Natural killer cell (primary cell): ENCODE measurements around the gene C2CD3. TPM values are rescaled to one million over a fixed set of nuclear protein-coding genes. Genes with fewer than 3 reads are reported as not detected.

Experiments used
- ATAC-seq, 3 donors: fragments of 150-1000 bp in 2 of 3; fragments of 200-7000 bp in 1 of 3; cut with Tn5 transposase; 1 replicate in 1 of 3; 2 replicates in 2 of 3; pipeline ENCODE4 v1.10.0; 2021; ENCODE audit warnings: mild to moderate bottlenecking in 2 of 3, moderate library complexity in 2 of 3
- DNase-seq, 2 donors: peaks; one replicate each; pipeline versions ENCODE4 v3.0.0 to v3.0.0-alpha.2; 2013 to 2021; ENCODE audit warnings: mixed read lengths in 1 of 2
- H3K27ac ChIP-seq: one replicate; pipeline ENCODE4 v1.5.1; 2013; ENCODE audit warnings: mild to moderate bottlenecking, low read length
- H3K27me3 ChIP-seq: one replicate; pipeline ENCODE4 v1.6.1; 2013; ENCODE audit warnings: low read length; ENCODE audit not compliant: control insufficient read depth, insufficient read depth
- H3K36me3 ChIP-seq: one replicate; pipeline ENCODE4 v1.6.1; 2013; ENCODE audit warnings: low read length; ENCODE audit not compliant: control insufficient read depth, insufficient read depth
- H3K4me1 ChIP-seq: one replicate; pipeline ENCODE4 v1.6.1; 2013; ENCODE audit warnings: low read length; ENCODE audit not compliant: control insufficient read depth, insufficient read depth
- H3K4me3 ChIP-seq: one replicate; pipeline ENCODE4 v1.5.1; 2013; ENCODE audit warnings: low read length
- H3K9me3 ChIP-seq: one replicate; pipeline ENCODE4 v1.6.1; 2013; ENCODE audit warnings: low read length; ENCODE audit not compliant: control insufficient read depth, insufficient read depth
- H3K27ac Mint-ChIP-seq, 2 donors: one replicate each; pipeline ENCODE4 v1.8.0; 2022; ENCODE audit warnings: mild to moderate bottlenecking in 2 of 2, mixed read lengths in 2 of 2, moderate library complexity in 1 of 2
- H3K27me3 Mint-ChIP-seq, 2 donors: one replicate each; pipeline ENCODE4 v1.8.0; 2022; ENCODE audit warnings: low read depth in 2 of 2, mixed read lengths in 2 of 2
- H3K36me3 Mint-ChIP-seq: one replicate; pipeline ENCODE4 v1.8.0; 2022; ENCODE audit warnings: mixed read lengths
- H3K4me1 Mint-ChIP-seq, 2 donors: one replicate each; pipeline ENCODE4 v1.8.0; 2022; ENCODE audit warnings: mixed read lengths in 2 of 2
- H3K4me3 Mint-ChIP-seq: one replicate; pipeline ENCODE4 v1.8.0; 2022; ENCODE audit warnings: mild to moderate bottlenecking, moderate library complexity, mixed read lengths
- H3K9me3 Mint-ChIP-seq, 2 donors: one replicate each; pipeline ENCODE4 v1.8.0; 2022; ENCODE audit warnings: mixed read lengths in 2 of 2
- WGBS: methylation state at CpG from one replicate; pipeline ENCODE4 v1.1.7; 2013; ENCODE audit warnings: missing lambda C conversion rate; ENCODE audit not compliant: insufficient coverage; 5-methylcytosine and 5-hydroxymethylcytosine counted together
- intact Hi-C: fragments of 100-400 bp; cut with micrococcal nuclease; formaldehyde crosslinking; loops from one replicate; pipeline ENCODE4 v1.14.2; 2022
- total RNA-seq, 4 donors: library from RNA; stranded (reverse); fragments of 120-200 nt in 1 of 4; gene quantifications; one replicate each; pipeline versions ENCODE4 v1.2.3 to v1.2.4, GENCODE V29; 2013 to 2022
- TF ChIP-seq, protein P1 (sequence below): fragments of 200-600 bp; IDR thresholded peaks from one replicate; pipeline ENCODE4 v1.8.0; 2022; ENCODE audit warnings: antibody characterized with exemption

C2CD3 gene
- total RNA-seq, 3 donors from 2014 or later (not counting 1 experiment from before 2014, with no cell fraction given), result 55.0 to 67.6 (median 58.1) TPM

DNA sequence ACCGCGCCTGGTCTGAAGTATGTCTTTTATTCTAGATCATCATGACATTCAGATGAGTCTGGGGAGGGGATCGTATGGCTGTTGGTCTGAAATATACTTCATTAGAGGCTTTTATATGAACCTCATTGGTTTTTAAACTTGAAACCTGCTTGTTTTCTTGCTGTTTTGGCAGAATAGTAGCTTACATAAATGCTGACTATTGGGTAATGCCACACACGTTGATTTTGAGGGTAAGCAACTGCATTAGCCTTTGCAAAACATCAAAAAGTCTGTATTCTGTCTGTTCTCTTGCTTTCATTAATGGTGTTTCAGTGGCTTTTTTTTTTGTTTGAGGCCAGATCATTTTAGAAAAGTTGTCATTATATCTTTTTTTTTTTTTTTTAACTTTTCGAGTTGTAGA is 14.5 kb upstream of the C2CD3 start:
- H3K27me3 ChIP-seq, result no peaks in the 10 kb centered on the region
- no peak overlapping the region for H3K4me3 ChIP-seq
- TF ChIP-seq, protein P1, sequence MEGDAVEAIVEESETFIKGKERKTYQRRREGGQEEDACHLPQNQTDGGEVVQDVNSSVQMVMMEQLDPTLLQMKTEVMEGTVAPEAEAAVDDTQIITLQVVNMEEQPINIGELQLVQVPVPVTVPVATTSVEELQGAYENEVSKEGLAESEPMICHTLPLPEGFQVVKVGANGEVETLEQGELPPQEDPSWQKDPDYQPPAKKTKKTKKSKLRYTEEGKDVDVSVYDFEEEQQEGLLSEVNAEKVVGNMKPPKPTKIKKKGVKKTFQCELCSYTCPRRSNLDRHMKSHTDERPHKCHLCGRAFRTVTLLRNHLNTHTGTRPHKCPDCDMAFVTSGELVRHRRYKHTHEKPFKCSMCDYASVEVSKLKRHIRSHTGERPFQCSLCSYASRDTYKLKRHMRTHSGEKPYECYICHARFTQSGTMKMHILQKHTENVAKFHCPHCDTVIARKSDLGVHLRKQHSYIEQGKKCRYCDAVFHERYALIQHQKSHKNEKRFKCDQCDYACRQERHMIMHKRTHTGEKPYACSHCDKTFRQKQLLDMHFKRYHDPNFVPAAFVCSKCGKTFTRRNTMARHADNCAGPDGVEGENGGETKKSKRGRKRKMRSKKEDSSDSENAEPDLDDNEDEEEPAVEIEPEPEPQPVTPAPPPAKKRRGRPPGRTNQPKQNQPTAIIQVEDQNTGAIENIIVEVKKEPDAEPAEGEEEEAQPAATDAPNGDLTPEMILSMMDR, result no peak
- WGBS, result 87% methylated on average over 4 of the region's 5 CpGs
- no peaks in the 10 kb centered on the region for H3K36me3 ChIP-seq
- no peak for ATAC-seq
- intact Hi-C loops, result no loop called here
- no peaks in the 10 kb centered on the region for H3K4me1 ChIP-seq
- no peak overlapping the region for H3K27ac Mint-ChIP-seq
- H3K9me3 Mint-ChIP-seq, result peaks cover 0 to under 1% of the 10 kb centered on the region in 2 donors
- no peaks in the 10 kb centered on the region for H3K9me3 ChIP-seq
- H3K4me3 Mint-ChIP-seq, result no peak overlapping the region
- H3K27me3 Mint-ChIP-seq, result no peaks in the 10 kb centered on the region
- peaks cover 9 to 10% of the 10 kb centered on the region in 2 donors for H3K4me1 Mint-ChIP-seq
- H3K27ac ChIP-seq, result no peak overlapping the region
- peaks cover 3% of the 10 kb centered on the region for H3K36me3 Mint-ChIP-seq
- DNase-seq, result no peak

DNA sequence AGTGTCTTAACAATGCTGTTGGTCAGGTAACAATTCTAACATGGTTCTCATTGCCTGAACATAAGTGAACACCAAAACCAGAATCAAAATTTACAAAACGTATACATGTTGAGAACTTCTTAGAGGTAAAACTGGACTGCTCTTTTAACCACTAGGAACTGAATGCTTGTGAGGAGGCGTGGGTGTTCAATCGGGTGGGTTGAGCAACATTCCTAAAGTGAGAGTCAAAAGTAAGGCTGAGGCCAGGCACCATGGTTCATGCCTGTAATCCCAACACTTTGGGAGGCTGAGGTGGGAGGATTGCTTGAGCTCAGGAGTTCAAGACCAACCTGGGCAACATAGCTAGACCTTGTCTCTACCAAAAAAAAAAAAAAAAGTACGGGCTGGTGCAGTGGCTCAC is 11.8 kb upstream of the C2CD3 start:
- no peaks in the 10 kb centered on the region for H3K36me3 Mint-ChIP-seq
- Histone ChIP-seq H3K27ac (no peak overlapping the region), H3K4me1 (no peaks in the 10 kb centered on the region), H3K4me3 (no peak overlapping the region), H3K27me3 (no peaks in the 10 kb centered on the region), H3K36me3 (no peaks in the 10 kb centered on the region), H3K9me3 (no peaks in the 10 kb centered on the region)
- TF ChIP-seq, protein P1, result no peak
- no peak overlapping the region for H3K27ac Mint-ChIP-seq
- peaks cover 9 to 16% of the 10 kb centered on the region in 2 donors for H3K4me1 Mint-ChIP-seq
- H3K27me3 Mint-ChIP-seq, result no peaks in the 10 kb centered on the region
- no peaks in the 10 kb centered on the region for H3K9me3 Mint-ChIP-seq
- no peak for DNase-seq
- ATAC-seq, result no peak
- intact Hi-C loops, result no loop called here
- no peak overlapping the region for H3K4me3 Mint-ChIP-seq
- WGBS, result 92% methylated on average over 4 of the region's 4 CpGs

DNA sequence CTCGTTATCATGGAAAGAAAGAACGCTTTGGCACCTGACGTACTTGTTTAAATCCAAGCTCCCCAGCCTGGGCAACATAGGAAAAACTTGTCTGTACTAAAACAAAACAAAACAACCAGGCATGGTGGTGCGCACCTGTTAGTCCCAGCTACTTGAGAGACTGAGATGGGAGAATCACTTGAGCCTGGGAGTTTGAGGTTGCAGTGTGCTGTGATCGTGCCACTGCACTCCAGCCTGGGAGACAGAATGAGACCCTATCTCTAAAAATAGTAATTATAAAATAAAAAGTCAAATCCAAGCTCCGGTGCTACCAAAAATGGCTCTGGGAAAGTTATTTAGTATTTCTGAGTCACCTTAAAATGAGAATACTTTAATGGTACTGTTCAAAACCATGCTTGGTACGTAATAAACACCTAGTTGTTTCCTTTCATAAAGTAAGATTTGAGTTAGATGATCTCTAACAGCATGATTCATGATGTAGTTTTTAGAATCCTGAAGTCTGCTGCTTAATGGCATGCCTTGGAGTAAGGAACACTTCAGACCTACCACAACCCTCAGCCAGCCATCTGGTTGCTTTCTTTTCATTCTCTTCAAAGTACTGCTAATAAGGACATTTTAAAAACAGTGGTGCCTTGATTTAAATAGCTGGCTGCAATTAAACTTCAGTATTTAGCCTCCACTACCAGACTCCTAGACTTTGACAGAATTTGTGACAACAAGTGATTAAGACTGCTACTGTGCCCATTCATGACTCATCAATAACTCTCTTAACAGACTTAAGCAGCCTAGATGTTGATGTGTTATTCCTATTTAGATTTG is 8.6 kb upstream of the C2CD3 start:
- no peak overlapping the region for H3K27ac Mint-ChIP-seq

More for the DNA sequence above, 8.6 kb upstream of the C2CD3 start:
- TF ChIP-seq, protein P1, result no peak
- no peaks in the 10 kb centered on the region for H3K4me1 ChIP-seq
- intact Hi-C loops, result no loop called here
- no peaks in the 10 kb centered on the region for H3K27me3 Mint-ChIP-seq
- H3K4me1 Mint-ChIP-seq, result peaks cover 5 to 10% of the 10 kb centered on the region in 2 donors
- no peaks in the 10 kb centered on the region for H3K9me3 ChIP-seq
- no peak for DNase-seq
- H3K4me3 ChIP-seq, result no peak overlapping the region
- no peak overlapping the region for H3K4me3 Mint-ChIP-seq
- WGBS, result 99% methylated on average over 5 of the region's 7 CpGs
- no peak overlapping the region for H3K27ac ChIP-seq
- no peak for ATAC-seq
- no peaks in the 10 kb centered on the region for H3K36me3 ChIP-seq
- H3K36me3 Mint-ChIP-seq, result no peaks in the 10 kb centered on the region
- H3K27me3 ChIP-seq, result no peaks in the 10 kb centered on the region
- no peaks in the 10 kb centered on the region for H3K9me3 Mint-ChIP-seq
